Measurements from ENCODE around the gene MIER2.

The MIER2 gene

GRCh38 chr19:292281-292884, 52.2 kb downstream of the MIER2 start:
- DNase-seq (ENCODE audit: low read depth, low spot score) = no peak
- no peak overlapping the region for H3K27ac ChIP-seq

GRCh38 chr19:291561-292280, 52.9 kb downstream of the MIER2 start:
- no peak overlapping the region for H3K27ac ChIP-seq
- DNase-seq (ENCODE audit: low read depth, low spot score) = no peak

GRCh38 chr19:291006-291521, 53.5 kb downstream of the MIER2 start, which contains the start of gene PLPP2:
Gene PLPP2, minus strand, starts transcription at chr19:291403. Its CDS starts 67 bp downstream, at chr19:291336.
- peak within 1 kb of the TSS; percentile 83 for H3K27ac ChIP-seq
- no peak for DNase-seq (ENCODE audit: low read depth, low spot score)

DNA sequence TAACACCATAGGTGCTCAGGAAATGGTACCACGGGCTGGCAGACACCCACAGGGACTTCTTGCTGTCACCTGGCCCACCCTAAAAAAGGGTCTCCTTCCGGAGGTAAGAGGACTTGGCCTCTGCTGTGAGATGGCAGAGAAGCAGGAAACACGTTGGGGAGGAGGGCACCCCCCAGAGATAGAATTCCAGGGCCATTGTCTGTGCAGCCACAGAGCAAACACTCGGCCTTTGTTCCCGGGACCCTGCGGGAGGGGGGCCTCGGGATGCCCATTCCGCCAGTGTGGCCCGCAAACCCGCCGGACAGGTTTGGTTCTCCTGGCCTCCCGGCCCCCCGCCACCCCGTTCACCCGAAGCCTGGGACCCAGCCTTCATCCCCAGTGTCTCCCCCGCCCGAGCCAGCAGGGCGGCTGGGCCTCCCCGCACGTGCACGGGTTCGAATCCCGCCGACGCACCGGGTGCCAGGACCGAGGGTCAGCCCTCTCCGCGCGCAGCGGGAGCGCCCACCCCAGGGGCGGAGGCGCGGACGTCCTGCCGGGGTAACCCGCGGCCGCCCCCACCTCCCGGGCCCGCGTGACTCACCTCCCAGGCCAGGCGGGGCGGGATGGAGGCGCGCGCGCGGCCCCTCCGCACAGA, 54.1 kb downstream of the MIER2 start:
- peak overlapping the region; percentile 83 for H3K27ac ChIP-seq
- no peak for DNase-seq (ENCODE audit: low read depth, low spot score)

DNA sequence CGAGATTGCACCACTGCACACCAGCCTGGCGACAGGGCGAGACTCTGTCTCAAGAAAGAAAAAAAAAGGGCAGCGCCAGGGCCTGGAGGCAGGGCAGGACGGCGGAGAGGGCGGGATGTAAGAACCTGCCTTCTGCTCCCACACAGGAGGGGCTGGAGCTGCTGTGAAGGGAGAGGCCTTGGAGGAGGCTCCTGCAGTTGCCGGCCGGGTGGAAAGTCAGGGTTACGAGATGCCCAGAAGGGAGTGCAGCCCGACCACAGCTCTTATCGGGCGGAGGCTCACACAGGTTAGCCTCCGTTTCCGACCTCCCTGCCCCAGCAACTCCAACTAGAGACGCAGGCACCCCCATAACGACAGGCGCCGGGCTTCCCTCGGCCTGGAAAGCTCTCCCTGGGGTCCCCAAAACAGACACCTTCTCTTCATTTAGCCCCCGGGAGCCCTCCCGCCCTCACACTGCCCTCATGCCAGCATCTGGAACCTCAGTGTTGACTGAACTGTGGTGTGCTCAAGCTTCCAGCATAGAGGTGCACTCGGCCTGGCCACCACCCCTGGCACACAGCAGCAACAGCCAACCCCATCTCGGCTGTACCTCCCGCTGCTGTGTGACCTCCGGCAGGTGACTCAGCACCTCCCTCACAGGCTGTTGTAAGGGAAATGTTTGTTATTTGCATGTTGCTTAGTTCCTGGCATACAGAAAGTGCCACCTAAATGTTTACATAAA, 54.8 kb downstream of the MIER2 start:
- peak; percentile 78 for DNase-seq (ENCODE audit: low read depth, low spot score)
- H3K27ac ChIP-seq = peak overlapping the region; percentile 83

DNA sequence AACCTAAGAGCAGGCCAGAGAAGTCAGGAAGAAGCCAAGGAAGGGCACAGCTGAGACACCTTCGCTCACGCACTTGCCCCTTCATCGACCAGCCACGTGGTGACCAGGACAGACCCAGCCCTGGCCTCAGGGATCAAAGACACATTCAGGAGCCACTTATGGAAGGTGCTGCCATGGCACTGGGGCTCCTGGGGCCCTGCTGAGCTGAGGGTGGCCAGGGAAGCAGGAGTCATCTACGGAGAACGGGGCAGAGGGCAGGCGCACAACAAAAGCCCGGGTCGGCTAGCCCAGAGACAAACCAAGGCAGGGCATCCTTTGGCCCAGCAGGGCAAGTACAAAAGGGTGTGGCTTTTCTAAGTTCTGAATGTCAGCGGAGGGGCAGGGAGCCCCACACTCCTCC, 55.7 kb downstream of the MIER2 start:
- DNase-seq (ENCODE audit: low read depth, low spot score) = no peak
- H3K27ac ChIP-seq = peak overlapping the region; percentile 83

GRCh38 chr19:287381-287871, 57.2 kb downstream of the MIER2 start:
- no peak for DNase-seq (ENCODE audit: low read depth, low spot score)
- H3K27ac ChIP-seq = no peak overlapping the region

DNA sequence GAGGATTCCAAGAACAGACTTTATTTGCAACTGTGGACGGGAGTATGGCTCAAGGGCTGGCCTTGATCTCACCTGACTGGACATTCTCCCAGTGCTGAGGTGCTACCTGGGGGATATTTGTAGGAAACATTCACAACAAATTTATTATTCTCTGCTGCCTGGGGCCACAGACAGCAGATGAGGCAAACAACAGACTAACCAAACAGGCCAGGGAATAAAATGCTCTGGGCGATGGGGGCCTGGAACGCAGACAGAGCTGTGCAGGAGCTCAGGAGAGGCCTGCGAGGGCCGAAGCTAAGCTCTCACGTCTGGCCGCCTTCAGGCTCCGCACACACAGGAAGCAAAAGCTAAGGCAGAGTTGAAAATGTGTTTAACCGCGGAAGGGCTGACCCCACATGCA, 61.2 kb downstream of the MIER2 start:
- no peak overlapping the region for H3K27ac ChIP-seq

GRCh38 chr19:282501-282900, 62.1 kb downstream of the MIER2 start:
- DNase-seq (ENCODE audit: low read depth, low spot score) = no peak
- H3K27ac ChIP-seq = no peak overlapping the region

More for the DNA sequence above, 61.2 kb downstream of the MIER2 start:
- no peak for DNase-seq (ENCODE audit: low read depth, low spot score)

GRCh38 chr19:281992-282391, 62.6 kb downstream of the MIER2 start:
- no peak for DNase-seq (ENCODE audit: low read depth, low spot score)
- no peak overlapping the region for H3K27ac ChIP-seq

GRCh38 chr19:281156-281853, 63.3 kb downstream of the MIER2 start:
- no peak for DNase-seq (ENCODE audit: low read depth, low spot score)
- no peak overlapping the region for H3K27ac ChIP-seq

DNA sequence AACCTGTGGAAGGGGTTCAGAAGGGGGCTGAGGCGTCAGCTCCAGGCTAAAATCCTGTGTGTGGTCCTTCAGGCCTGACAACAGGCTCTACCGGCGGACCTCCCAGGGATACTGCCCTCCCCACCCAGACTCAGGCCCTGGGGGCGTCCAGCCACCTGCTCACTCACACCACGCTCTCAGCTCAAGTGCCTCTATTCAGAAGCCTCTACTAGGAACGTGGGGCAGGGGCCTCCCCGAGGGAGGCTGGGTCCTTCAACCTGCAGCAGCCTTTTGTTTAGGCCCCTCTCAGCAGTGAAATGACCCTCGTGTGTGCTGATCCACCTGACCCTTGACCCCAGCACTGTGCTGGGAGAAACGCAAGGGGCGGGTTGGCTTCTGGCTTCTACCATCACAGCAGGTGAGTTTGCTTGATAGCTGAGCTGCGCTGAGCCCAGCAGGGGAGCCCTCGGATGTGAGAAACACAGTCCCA, 64.0 kb downstream of the MIER2 start:
- H3K27ac ChIP-seq = no peak overlapping the region
- no peak for DNase-seq (ENCODE audit: low read depth, low spot score)

GRCh38 chr19:279656-280055, 64.9 kb downstream of the MIER2 start:
- H3K27ac ChIP-seq = no peak overlapping the region
- DNase-seq (ENCODE audit: low read depth, low spot score) = no peak

DNA sequence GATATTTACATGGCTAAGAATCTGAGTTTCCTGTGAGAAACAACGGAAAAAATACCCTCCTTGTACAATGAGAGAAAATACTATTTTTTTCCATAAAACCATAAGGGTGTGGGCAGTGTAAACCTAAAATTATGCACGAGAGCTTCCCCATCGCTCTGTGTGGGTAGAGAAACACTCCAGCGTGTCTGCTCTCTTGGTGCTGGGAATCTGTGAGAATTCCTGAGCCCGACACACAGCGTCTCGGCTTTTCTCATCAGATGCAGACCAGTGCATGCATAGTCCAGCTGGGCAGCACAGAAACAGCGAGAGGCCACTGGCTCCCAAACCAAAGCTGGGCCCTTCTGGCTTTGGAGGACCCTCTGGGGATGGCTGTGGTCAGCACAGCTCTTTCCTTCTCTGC, 65.4 kb downstream of the MIER2 start:
- no peak overlapping the region for H3K27ac ChIP-seq
- no peak for DNase-seq (ENCODE audit: low read depth, low spot score)

DNA sequence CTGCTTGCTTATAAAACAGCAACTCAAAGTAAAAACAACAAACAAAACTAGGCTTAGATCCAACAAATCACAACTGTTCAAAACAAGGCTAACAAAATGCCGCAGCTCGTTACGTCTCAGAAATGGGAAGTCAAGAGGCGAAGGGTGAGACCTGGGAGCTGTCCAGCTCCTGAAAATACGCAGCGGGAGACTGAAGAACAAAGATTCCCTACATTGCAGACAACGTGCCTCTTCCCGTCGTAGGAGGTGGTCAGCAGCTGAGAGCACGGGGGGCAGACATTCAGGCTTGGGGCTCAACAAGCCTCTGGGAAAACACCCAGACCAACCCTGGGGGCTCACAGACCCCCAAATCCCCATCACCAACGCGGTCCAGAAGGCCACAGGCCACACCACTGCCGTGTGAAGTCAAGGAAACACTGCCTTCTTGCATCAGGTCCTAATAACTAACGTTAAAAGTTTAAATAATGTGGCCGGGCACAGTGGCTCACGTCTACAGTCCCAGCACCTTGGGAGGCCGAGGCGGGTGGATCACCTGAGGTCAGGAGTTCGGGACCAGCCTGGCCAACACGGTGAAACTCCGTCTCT, 66.9 kb downstream of the MIER2 start:
- no peak overlapping the region for H3K27ac ChIP-seq
- DNase-seq (ENCODE audit: low read depth, low spot score) = no peak

DNA sequence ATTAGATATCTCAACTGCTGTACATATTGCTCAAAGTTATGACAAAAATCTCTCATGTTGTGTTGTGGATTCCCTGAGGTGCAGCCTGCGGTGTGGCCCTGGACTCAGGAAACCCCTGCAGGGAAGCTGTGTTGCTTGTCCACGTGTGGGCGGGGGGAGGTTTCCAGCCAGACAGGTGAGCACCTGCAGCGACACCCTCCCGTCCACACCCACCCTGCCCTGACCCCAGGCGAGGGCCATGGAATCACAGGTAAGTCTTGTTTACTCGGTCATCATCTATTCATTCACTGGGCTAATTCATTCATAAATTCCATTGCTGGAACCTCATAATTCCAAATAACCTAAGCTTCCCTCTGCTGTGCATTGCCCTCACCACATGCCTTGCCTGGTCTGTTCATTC, 67.5 kb downstream of the MIER2 start:
- no peak for DNase-seq (ENCODE audit: low read depth, low spot score)
- H3K27ac ChIP-seq = no peak overlapping the region

GRCh38 chr19:275958-276646, 68.5 kb downstream of the MIER2 start:
- DNase-seq (ENCODE audit: low read depth, low spot score) = no peak
- no peak overlapping the region for H3K27ac ChIP-seq

DNA sequence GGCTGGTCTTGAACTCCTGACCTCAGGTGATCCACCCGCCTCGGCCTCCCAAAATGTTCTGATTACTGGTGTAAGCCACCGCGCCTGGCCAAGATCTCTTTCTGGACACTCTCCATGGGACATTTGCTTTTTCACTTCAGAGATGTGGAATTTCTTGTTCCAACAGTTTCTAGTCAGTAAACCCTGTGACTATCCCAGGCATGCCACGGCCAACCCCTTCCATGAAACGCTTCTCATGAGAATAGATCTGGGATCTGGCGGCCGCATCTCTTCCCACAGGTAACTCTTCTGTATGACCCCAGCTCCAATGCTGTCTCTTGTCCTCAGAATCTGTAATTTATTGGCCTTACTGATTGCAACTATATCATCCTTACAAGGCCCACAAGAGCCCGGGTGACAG, 69.6 kb downstream of the MIER2 start:
- no peak overlapping the region for H3K27ac ChIP-seq
- no peak for DNase-seq (ENCODE audit: low read depth, low spot score)

GRCh38 chr19:273393-273792, 71.2 kb downstream of the MIER2 start:
- no peak for DNase-seq (ENCODE audit: low read depth, low spot score)
- H3K27ac ChIP-seq = no peak overlapping the region

Data from epithelial cell of prostate (primary cell).